SJSA1 (cell line): Measurements from ENCODE around the gene TXNDC15. TPM values are rescaled to one million over a fixed set of nuclear protein-coding genes. Genes with fewer than 3 reads are reported as not detected.
A peak's percentile ranks its signal among the peaks of the same experiment; 100 is the strongest.
"Not testable (repeated sequence)": the region's sequence is repeated elsewhere in the genome, so short reads cannot be mapped to it uniquely, and the experiment has no call there.

Source experiments
- DNase-seq, 2 experiments: peaks; one replicate each; pipeline ENCODE4 v3.0.0-alpha.2; 2015 to 2020; ENCODE audit warnings: low spot score in 2 of 2, low read depth in 1 of 2
- H3K27ac ChIP-seq: fragments of 250-450 bp; sonication (Bioruptor Pico); 2 replicates; pipeline ENCODE4 v1.5.1; 2020; ENCODE audit warnings: mild to moderate bottlenecking, moderate library complexity
- H3K27me3 ChIP-seq: fragments of 250-450 bp; sonication (Bioruptor Pico); replicated peaks from 2 replicates; pipeline ENCODE4 v1.5.1; 2020; ENCODE audit warnings: mild to moderate bottlenecking, moderate library complexity
- H3K36me3 ChIP-seq: fragments of 250-450 bp; sonication (Bioruptor Pico); 2 replicates; pipeline ENCODE4 v1.5.1; 2020; ENCODE audit warnings: mild to moderate bottlenecking
- H3K4me1 ChIP-seq: fragments of 250-450 bp; sonication (Bioruptor Pico); replicated peaks from 2 replicates; pipeline ENCODE4 v1.6.1; 2021; ENCODE audit warnings: mild to moderate bottlenecking
- H3K4me3 ChIP-seq: fragments of 250-450 bp; sonication (Bioruptor Pico); 2 replicates; pipeline ENCODE4 v1.5.1; 2020; ENCODE audit warnings: mild to moderate bottlenecking
- H3K9me3 ChIP-seq: fragments of 250-450 bp; sonication (Bioruptor Pico); replicated peaks from 2 replicates; pipeline ENCODE4 v1.5.1; 2020; ENCODE audit warnings: mild to moderate bottlenecking
- total RNA-seq: library from RNA; depleted of rRNA; stranded (reverse); fragments of >200 nt; shearing (Covaris generic); gene quantifications from 2 replicates; pipeline ENCODE4 v1.2.3, GENCODE V29; 2014

Gene TXNDC15
- total RNA-seq, 1 experiment from 2014 or later = 108 TPM

- Histone ChIP-seq H3K27ac (no peak overlapping the region), H3K36me3 (peaks cover 78% of the 10 kb centered on the region), H3K4me1 (peaks cover 30% of the 10 kb centered on the region), H3K9me3 (no peaks in the 10 kb centered on the region), H3K4me3 (no peak overlapping the region), H3K27me3 (no peaks in the 10 kb centered on the region)
- peak; percentile 56 to 71 for DNase-seq
Observed at GRCh38 chr5:134851307-134851923, 22.8 kb upstream of the TXNDC15 start.

- peaks cover 92% of the 10 kb centered on the region for H3K36me3 ChIP-seq
- H3K27ac ChIP-seq, H3K4me3 ChIP-seq, H3K9me3 ChIP-seq, DNase-seq, H3K27me3 ChIP-seq, H3K4me1 ChIP-seq: not testable (repeated sequence)
Observed at GRCh38 chr5:134856465-134856864, 17.7 kb upstream of the TXNDC15 start.

- no peak for DNase-seq
- H3K9me3 ChIP-seq = no peaks in the 10 kb centered on the region
- peaks cover 87% of the 10 kb centered on the region for H3K36me3 ChIP-seq
- no peaks in the 10 kb centered on the region for H3K4me1 ChIP-seq
- no peak overlapping the region for H3K4me3 ChIP-seq
- no peak overlapping the region for H3K27ac ChIP-seq
- no peaks in the 10 kb centered on the region for H3K27me3 ChIP-seq
Observed at GRCh38 chr5:134857401-134857800, 16.8 kb upstream of the TXNDC15 start.

GRCh38 chr5:134864707-134865106 is 9.5 kb upstream of the TXNDC15 start:
- no peak overlapping the region for H3K4me3 ChIP-seq
- H3K4me1 ChIP-seq = no peaks in the 10 kb centered on the region
- peak in 1 of 2 experiments; percentile 35 for DNase-seq
- H3K27ac ChIP-seq = no peak overlapping the region
- H3K27me3 ChIP-seq = no peaks in the 10 kb centered on the region
- H3K36me3 ChIP-seq = peaks cover 26% of the 10 kb centered on the region
- no peaks in the 10 kb centered on the region for H3K9me3 ChIP-seq

GRCh38 chr5:134873494-134873893 is 677 bp upstream of the TXNDC15 start:
- DNase-seq = no peak
- H3K27ac ChIP-seq = peak overlapping the region; percentile 70

GRCh38 chr5:134874831-134875655 is 872 bp downstream of the TXNDC15 start:
- peak; percentile 73 to 80 for DNase-seq
- Histone ChIP-seq H3K27me3 (no peaks in the 10 kb centered on the region), H3K9me3 (no peaks in the 10 kb centered on the region), H3K4me1 (peaks cover 18% of the 10 kb centered on the region), H3K27ac (peak overlapping the region; percentile 70), H3K4me3 (peak overlapping the region; percentile 79), H3K36me3 (peaks cover 4% of the 10 kb centered on the region)

More at GRCh38 chr5:134873494-134873893, 677 bp upstream of the TXNDC15 start:
- Histone ChIP-seq H3K4me3 (no peak overlapping the region; the same call in 1 of the 2 replicates), H3K36me3 (peaks cover 4% of the 10 kb centered on the region), H3K27me3 (no peaks in the 10 kb centered on the region), H3K4me1 (peaks cover 18% of the 10 kb centered on the region), H3K9me3 (no peaks in the 10 kb centered on the region)

- H3K9me3 ChIP-seq = no peaks in the 10 kb centered on the region
Observed at GRCh38 chr5:134877159-134877558, 3.0 kb downstream of the TXNDC15 start.

GRCh38 chr5:134878403-134878802 is 4.2 kb downstream of the TXNDC15 start:
- Histone ChIP-seq H3K36me3 (peaks cover 4% of the 10 kb centered on the region), H3K27ac (no peak overlapping the region), H3K9me3 (no peaks in the 10 kb centered on the region), H3K27me3 (no peaks in the 10 kb centered on the region), H3K4me3 (no peak overlapping the region), H3K4me1 (peaks cover 18% of the 10 kb centered on the region)
- no peak for DNase-seq

More at GRCh38 chr5:134877159-134877558, 3.0 kb downstream of the TXNDC15 start:
- Histone ChIP-seq H3K36me3 (peaks cover 4% of the 10 kb centered on the region), H3K27ac (no peak overlapping the region), H3K27me3 (no peaks in the 10 kb centered on the region), H3K4me1 (peaks cover 18% of the 10 kb centered on the region), H3K4me3 (no peak overlapping the region)
- no peak for DNase-seq

GRCh38 chr5:134879456-134879855 is 5.3 kb downstream of the TXNDC15 start:
- peaks cover 10% of the 10 kb centered on the region for H3K4me1 ChIP-seq
- H3K27me3 ChIP-seq = no peaks in the 10 kb centered on the region
- H3K4me3 ChIP-seq = no peak overlapping the region
- no peaks in the 10 kb centered on the region for H3K9me3 ChIP-seq
- DNase-seq = no peak
- no peak overlapping the region for H3K27ac ChIP-seq
- peaks cover 1% of the 10 kb centered on the region for H3K36me3 ChIP-seq

GRCh38 chr5:134880937-134881336 is 6.8 kb downstream of the TXNDC15 start:
- not testable (repeated sequence) for H3K36me3 ChIP-seq, H3K27ac ChIP-seq, H3K9me3 ChIP-seq, H3K27me3 ChIP-seq, H3K4me3 ChIP-seq, DNase-seq, H3K4me1 ChIP-seq

- H3K4me1 ChIP-seq, H3K9me3 ChIP-seq, H3K27me3 ChIP-seq, H3K27ac ChIP-seq, DNase-seq, H3K36me3 ChIP-seq, H3K4me3 ChIP-seq: not testable (repeated sequence)
Observed at GRCh38 chr5:134881711-134882110, 7.5 kb downstream of the TXNDC15 start.

GRCh38 chr5:134887593-134888159 is 13.5 kb downstream of the TXNDC15 start:
- Histone ChIP-seq H3K36me3 (peaks cover 21% of the 10 kb centered on the region), H3K27ac (no peak overlapping the region), H3K4me3 (no peak overlapping the region), H3K27me3 (no peaks in the 10 kb centered on the region), H3K4me1 (no peaks in the 10 kb centered on the region), H3K9me3 (no peaks in the 10 kb centered on the region)
- no peak for DNase-seq

GRCh38 chr5:134889335-134889734 is 15.2 kb downstream of the TXNDC15 start:
- no peaks in the 10 kb centered on the region for H3K27me3 ChIP-seq
- H3K9me3 ChIP-seq = no peaks in the 10 kb centered on the region
- H3K27ac ChIP-seq = no peak overlapping the region
- H3K36me3 ChIP-seq = peaks cover 21% of the 10 kb centered on the region
- DNase-seq = no peak
- H3K4me1 ChIP-seq = no peaks in the 10 kb centered on the region
- H3K4me3 ChIP-seq = no peak overlapping the region

- no peaks in the 10 kb centered on the region for H3K4me1 ChIP-seq
- H3K27ac ChIP-seq = no peak overlapping the region
- H3K36me3 ChIP-seq = peaks cover 25% of the 10 kb centered on the region
- H3K9me3 ChIP-seq = no peaks in the 10 kb centered on the region
- no peak overlapping the region for H3K4me3 ChIP-seq
- no peaks in the 10 kb centered on the region for H3K27me3 ChIP-seq
- DNase-seq = no peak
Observed at GRCh38 chr5:134891473-134891872, 17.3 kb downstream of the TXNDC15 start.
